Epithelial cell of umbilical artery (primary cell): Measurements from ENCODE around the gene LCE6A. TPM values are rescaled to one million over a fixed set of nuclear protein-coding genes. Genes with fewer than 3 reads are reported as not detected.

Experiments used
- total RNA-seq: library from RNA; depleted of rRNA; stranded (reverse); fragments of >200 nt; gene quantifications from 2 replicates; pipeline ENCODE4 v1.2.3, GENCODE V29; 2014

LCE6A gene, protein sequence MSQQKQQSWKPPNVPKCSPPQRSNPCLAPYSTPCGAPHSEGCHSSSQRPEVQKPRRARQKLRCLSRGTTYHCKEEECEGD
- not detected in 2 replicates for total RNA-seq

DNA sequence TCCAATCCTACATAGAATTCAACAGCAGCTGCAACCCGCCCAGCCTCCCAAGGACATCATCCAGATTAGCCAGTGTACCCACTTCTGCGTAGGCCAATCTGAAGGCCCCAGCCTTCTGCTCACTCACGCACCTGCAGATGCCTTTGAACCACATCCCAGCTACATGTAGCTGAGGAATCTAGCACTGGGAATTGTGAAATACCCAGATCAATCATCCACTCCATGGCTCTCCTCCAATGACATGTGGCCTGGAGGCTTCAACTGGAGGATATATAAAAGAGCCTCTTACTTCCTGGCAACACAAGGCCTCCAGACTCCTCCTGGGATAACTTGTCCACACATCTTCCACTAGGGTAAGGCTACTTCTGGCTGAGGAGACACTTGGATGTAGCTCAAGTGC is at the start of gene LCE6A:
TSS of gene LCE6A (plus strand) at position 301 of the 400 bp plus-strand sequence. CDS start 665 bp downstream, outside the sequence.

DNA sequence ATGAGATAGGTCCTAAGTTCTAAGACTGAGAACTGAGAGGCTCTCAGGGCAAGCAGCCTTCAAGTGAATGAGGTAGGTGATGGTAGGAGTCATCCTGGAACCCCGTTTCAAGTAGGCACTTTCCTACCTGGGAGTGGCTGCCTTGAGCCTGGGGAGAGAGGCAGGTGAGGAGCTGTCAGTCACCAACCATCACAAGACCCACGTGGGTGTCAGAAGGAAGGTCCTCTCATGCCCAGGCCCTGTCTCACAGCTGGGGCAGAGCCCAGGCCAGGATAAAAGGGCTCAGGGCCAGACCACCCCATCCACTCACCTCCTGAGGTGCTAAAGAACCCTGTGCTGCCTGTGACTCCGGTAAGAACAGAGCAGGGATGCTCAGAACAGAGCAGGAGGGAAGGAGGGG is 46.2 kb upstream of the LCE6A start, which contains the start of gene LCE1D:
TSS of gene LCE1D (plus strand) at position 301 of the 400 bp plus-strand sequence. CDS start 1,074 bp downstream, outside the sequence.

GRCh38 chr1:152806576-152806975 is 36.1 kb upstream of the LCE6A start, which contains the start of gene LCE1C:
Gene LCE1C, minus strand, starts transcription at chr1:152806651. Its CDS starts 1,173 bp downstream, at chr1:152805478.

DNA sequence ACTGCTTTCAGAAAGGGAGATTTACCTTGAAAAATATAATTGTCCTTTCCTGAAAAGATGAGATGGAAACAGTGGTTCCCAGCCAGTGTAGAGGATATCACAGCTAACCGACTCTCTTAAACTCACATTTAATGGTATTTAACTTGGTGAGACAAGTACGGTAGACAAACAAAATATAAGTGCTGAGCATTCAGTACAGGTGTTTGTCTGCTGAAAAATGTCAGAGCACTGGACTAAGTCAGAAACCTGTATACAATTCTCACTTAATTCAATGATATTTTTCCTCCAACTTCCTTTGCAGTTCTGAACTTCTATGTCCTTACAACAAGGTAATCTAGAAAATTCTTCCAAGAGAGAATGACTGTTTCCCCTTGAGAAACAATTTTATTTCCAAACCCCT is 31.0 kb upstream of the LCE6A start, which contains the start of gene LCE1B:
TSS of gene LCE1B (plus strand) at position 301 of the 400 bp plus-strand sequence. CDS start 476 bp downstream, outside the sequence.

DNA sequence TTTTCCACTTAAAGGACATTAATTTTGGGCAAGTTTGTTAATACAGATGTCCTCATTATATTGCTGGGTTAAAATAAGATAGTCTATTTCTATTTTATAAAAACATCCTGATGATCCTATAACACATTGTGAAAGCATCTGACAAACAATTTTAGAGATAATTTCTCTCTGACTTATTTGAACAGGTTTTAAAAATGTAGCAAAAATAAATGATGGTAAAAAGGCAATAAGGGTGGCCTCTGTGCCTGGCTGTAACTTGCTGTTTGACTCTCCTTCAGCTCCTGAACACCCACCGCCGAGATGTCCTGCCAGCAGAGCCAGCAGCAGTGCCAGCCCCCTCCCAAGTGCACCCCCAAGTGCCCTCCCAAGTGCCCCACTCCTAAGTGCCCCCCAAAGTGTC is 15.5 kb upstream of the LCE6A start, which contains the start of gene LCE1A:
TSS of gene LCE1A (plus strand) at position 301 of the 400 bp plus-strand sequence. CDS start at position 301, 0 bp downstream.

GRCh38 chr1:152859696-152860095 is 17.0 kb downstream of the LCE6A start, which contains the start of gene LCE7A:
Gene LCE7A, plus strand, starts transcription at chr1:152859996. Its CDS starts 702 bp downstream, at chr1:152860698.

GRCh38 chr1:152878042-152878441 is 35.4 kb downstream of the LCE6A start, which contains the start of gene SMCP:
Gene SMCP, plus strand, starts transcription at chr1:152878322. Its CDS starts 6,101 bp downstream, at chr1:152884423.

Other genes with a start within 250 kb of the LCE6A start
- gene LCE3C, start 242.6 kb upstream of the LCE6A start, total RNA-seq, result not detected in 2 replicates
- gene LCE3B, start 229.0 kb upstream of the LCE6A start, total RNA-seq, result not detected in 2 replicates
- gene LCE3A, start 219.8 kb upstream of the LCE6A start, total RNA-seq, result not detected in 2 replicates
- gene LCE2D, start 179.5 kb upstream of the LCE6A start, total RNA-seq, result not detected in 2 replicates
- gene LCE2C, start 167.6 kb upstream of the LCE6A start, total RNA-seq, result not detected in 2 replicates
- not detected in 2 replicates for gene LCE2B, start 156.7 kb upstream of the LCE6A start, total RNA-seq
- gene LCE2A, start 144.5 kb upstream of the LCE6A start, total RNA-seq, result not detected in 2 replicates
- not detected in 2 replicates for gene LCE4A, start 134.7 kb upstream of the LCE6A start, total RNA-seq
- gene KPRP, start 84.8 kb upstream of the LCE6A start, total RNA-seq, result not detected in 2 replicates
- gene LCE1F, start 67.7 kb upstream of the LCE6A start, total RNA-seq, result not detected in 2 replicates
- gene LCE1E, start 56.6 kb upstream of the LCE6A start, total RNA-seq, result not detected in 2 replicates
- gene LCE1D, start 46.1 kb upstream of the LCE6A start, total RNA-seq, result not detected in 2 replicates
- not detected in 2 replicates for gene LCE1C, start 36.2 kb upstream of the LCE6A start, total RNA-seq
- not detected in 2 replicates for gene LCE1B, start 30.9 kb upstream of the LCE6A start, total RNA-seq
- not detected in 2 replicates for gene LCE1A, start 15.4 kb upstream of the LCE6A start, total RNA-seq
- gene LCE7A, start 17.1 kb downstream of the LCE6A start, total RNA-seq, result not detected in 2 replicates
- not detected in 2 replicates for gene SMCP, start 35.5 kb downstream of the LCE6A start, total RNA-seq
- not detected in 2 replicates for gene IVL, start 65.7 kb downstream of the LCE6A start, total RNA-seq
- gene SPRR5, start 104.3 kb downstream of the LCE6A start, total RNA-seq, result not detected in 2 replicates
- not detected in 2 replicates for gene SPRR4, start 127.8 kb downstream of the LCE6A start, total RNA-seq
- gene SPRR1A, start 141.2 kb downstream of the LCE6A start, total RNA-seq, result not detected in 2 replicates
- gene SPRR3, start 158.9 kb downstream of the LCE6A start, total RNA-seq, result not detected in 2 replicates
- gene SPRR1B, start 188.3 kb downstream of the LCE6A start, total RNA-seq, result not detected in 2 replicates
- not detected in 2 replicates for gene SPRR2D, start 198.3 kb downstream of the LCE6A start, total RNA-seq
- not detected in 2 replicates for gene SPRR2A, start 214.7 kb downstream of the LCE6A start, total RNA-seq
- gene SPRR2B, start 228.8 kb downstream of the LCE6A start, total RNA-seq, result not detected in 2 replicates